Liver (tissue), 9 donors: ENCODE data around the gene MSMB. TPM values are rescaled to one million over a fixed set of nuclear protein-coding genes. Genes with fewer than 3 reads are reported as not detected.

ENCODE experiments used
- DNase-seq: peaks from one replicate; pipeline ENCODE4 v3.0.0-alpha.2; 2017; ENCODE audit warnings: low spot score
- H3K27ac ChIP-seq, 2 donors: one replicate each; pipeline ENCODE4 v1.7.0; 2013; ENCODE audit warnings: inconsistent platforms in 2 of 2, low read length in 2 of 2, control low read depth in 1 of 2, low read depth in 1 of 2, mild to moderate bottlenecking in 1 of 2
- H3K27me3 ChIP-seq, 4 donors: one replicate each; pipeline versions ENCODE4 v1.6.1 to v1.7.0; 2013; ENCODE audit warnings: low read length in 3 of 4, inconsistent platforms in 1 of 4, mild to moderate bottlenecking in 1 of 4, moderate library complexity in 1 of 4; ENCODE audit not compliant: control insufficient read depth in 4 of 4, insufficient read depth in 4 of 4
- H3K36me3 ChIP-seq, 4 donors: one replicate each; pipeline versions ENCODE4 v1.6.1 to v1.7.0; 2013; ENCODE audit warnings: low read length in 3 of 4, mild to moderate bottlenecking in 3 of 4, low read depth in 1 of 4, moderate library complexity in 1 of 4; ENCODE audit not compliant: control insufficient read depth in 4 of 4, insufficient read depth in 3 of 4
- H3K4me1 ChIP-seq, 4 donors: one replicate each; pipeline versions ENCODE4 v1.6.1 to v1.7.0; 2013; ENCODE audit warnings: low read length in 3 of 4, mild to moderate bottlenecking in 3 of 4, moderate library complexity in 1 of 4; ENCODE audit not compliant: control insufficient read depth in 4 of 4, insufficient read depth in 4 of 4
- H3K4me3 ChIP-seq, 3 donors: one replicate each; pipeline versions ENCODE4 v1.6.1 to v1.7.0; 2013; ENCODE audit warnings: low read length in 3 of 3, control low read depth in 1 of 3, low read depth in 1 of 3, mild to moderate bottlenecking in 1 of 3
- H3K9ac ChIP-seq, 2 donors: one replicate each; pipeline ENCODE4 v1.7.0; 2013; ENCODE audit warnings: low read length in 2 of 2, mild to moderate bottlenecking in 2 of 2, moderate library complexity in 2 of 2, control low read depth in 1 of 2, low read depth in 1 of 2
- H3K9me3 ChIP-seq, 4 donors: one replicate each; pipeline versions ENCODE4 v1.6.1 to v1.7.0; 2013; ENCODE audit warnings: low read length in 3 of 4; ENCODE audit not compliant: control insufficient read depth in 4 of 4
- ATF3 ChIP-seq: IDR thresholded peaks from 2 replicates; pipeline ENCODE4 v1.6.1; 2016; ENCODE audit warnings: antibody characterized with exemption
- CTCF ChIP-seq: fragments of 150-350 bp; IDR thresholded peaks from 2 replicates; pipeline ENCODE4 v1.5.1; 2017; ENCODE audit warnings: improper control_type of control experiment, low read depth, low read length; ENCODE audit not compliant: missing input control
- EGR1 ChIP-seq, 2 donors: IDR thresholded peaks; 2 replicates each; pipeline ENCODE4 v1.6.1; 2016 to 2018; ENCODE audit warnings: antibody characterized with exemption in 2 of 2, low read depth in 2 of 2
- FOXA1 ChIP-seq: IDR thresholded peaks from 2 replicates; pipeline ENCODE4 v1.6.1; 2016; ENCODE audit warnings: antibody characterized with exemption
- FOXA2 ChIP-seq: IDR thresholded peaks from 2 replicates; pipeline ENCODE4 v1.6.1; 2016; ENCODE audit warnings: antibody characterized with exemption
- GABPA ChIP-seq, 2 donors: IDR thresholded peaks in 1 of 2; conservative IDR thresholded peaks in 1 of 2; 2 replicates each; pipeline ENCODE4 v1.6.1; 2016; ENCODE audit warnings: antibody characterized with exemption in 2 of 2, mild to moderate bottlenecking in 1 of 2, moderate library complexity in 1 of 2
- HNF4A ChIP-seq, 2 donors: conservative IDR thresholded peaks; 2 replicates each; pipeline ENCODE4 v1.6.1; 2016; ENCODE audit warnings: antibody characterized with exemption in 2 of 2, mild to moderate bottlenecking in 2 of 2
- HNF4G ChIP-seq: IDR thresholded peaks from 2 replicates; pipeline ENCODE4 v1.6.1; 2016; ENCODE audit warnings: antibody characterized with exemption
- JUND ChIP-seq, 2 donors: IDR thresholded peaks; 2 replicates each; pipeline ENCODE4 v1.6.1; 2016; ENCODE audit warnings: antibody characterized with exemption in 2 of 2
- MAX ChIP-seq: IDR thresholded peaks from 2 replicates; pipeline ENCODE4 v1.6.1; 2016; ENCODE audit warnings: antibody characterized with exemption
- NR2F2 ChIP-seq: IDR thresholded peaks from 2 replicates; pipeline ENCODE4 v1.6.1; 2016; ENCODE audit warnings: antibody characterized with exemption
- RAD21 ChIP-seq, 2 donors: IDR thresholded peaks; 2 replicates each; pipeline ENCODE4 v1.6.1; 2016; ENCODE audit warnings: antibody characterized with exemption in 2 of 2, mild to moderate bottlenecking in 2 of 2
- REST ChIP-seq: IDR thresholded peaks from 2 replicates; pipeline ENCODE4 v1.6.1; 2016; ENCODE audit warnings: antibody characterized with exemption, mild to moderate bottlenecking
- RXRA ChIP-seq, 2 donors: IDR thresholded peaks; 2 replicates each; pipeline ENCODE4 v1.6.1; 2017 to 2018; ENCODE audit warnings: antibody characterized with exemption in 2 of 2, mild to moderate bottlenecking in 1 of 2
- SP1 ChIP-seq: IDR thresholded peaks from 2 replicates; pipeline ENCODE4 v1.6.1; 2018; ENCODE audit warnings: antibody characterized with exemption, mild to moderate bottlenecking
- TAF1 ChIP-seq: conservative IDR thresholded peaks from 2 replicates; pipeline ENCODE4 v1.6.1; 2016; ENCODE audit warnings: antibody characterized with exemption, mild to moderate bottlenecking
- YY1 ChIP-seq: IDR thresholded peaks from 2 replicates; pipeline ENCODE4 v1.6.1; 2016; ENCODE audit warnings: antibody characterized with exemption, mild to moderate bottlenecking
- ZBTB33 ChIP-seq: IDR thresholded peaks from 2 replicates; pipeline ENCODE4 v1.6.1; 2016; ENCODE audit warnings: antibody characterized with exemption
- WGBS: extraction: QIAGEN DNeasy Blood & Tissue Kit; methylation state at CpG from one replicate; pipeline ENCODE4 v1.1.7; 2013; 5-methylcytosine and 5-hydroxymethylcytosine counted together
- polyA plus RNA-seq, 2 donors: library from polyadenylated mRNA; stranded (reverse) in 1 of 2; unstranded in 1 of 2; fragments of 200-250 nt in 1 of 2; fragments of >200 nt in 1 of 2; fragmentation: Nextera tagmentation in 1 of 2; extraction: Ambion mirVana in 1 of 2; gene quantifications; one replicate each; pipeline versions ENCODE4 v1.2.1 to v1.2.3, GENCODE V29; 2013 to 2015
- total RNA-seq, 2 donors: library from RNA; depleted of rRNA; stranded (reverse); fragments of >200 nt; gene quantifications; one replicate each; pipeline ENCODE4 v1.2.3, GENCODE V29; 2014
- donor health status: healthy.
- donor health status: healthy.
- donor health status: healthy.
- donor health status: healthy.
- donor health status: healthy.

Gene MSMB
- total and polyA plus RNA-seq, 4 donors, result not detected

- peak; percentile 85 for TF ChIP-seq ZBTB33
- peak; percentile 72 to 88 for TF ChIP-seq HNF4A (conservative IDR thresholded peaks at IDR 0.05)
Measured at GRCh38 chr10:46014683-46015405, 31.2 kb downstream of the MSMB start (continued).

- no peaks in the 10 kb centered on the region for H3K27me3 ChIP-seq
- H3K4me3 ChIP-seq, result no peak overlapping the region
- H3K9me3 ChIP-seq, result no peaks in the 10 kb centered on the region
- 59% methylated on average over 5 of the region's 5 CpGs for WGBS
- H3K4me1 ChIP-seq, result peaks cover 13 to 64% (median 50%) of the 10 kb centered on the region in 4 donors
- TF ChIP-seq YY1 (no peak), FOXA2 (no peak), ZBTB33 (no peak), MAX (no peak), HNF4A (conservative IDR thresholded peaks at IDR 0.05) (no peak), RXRA (IDR thresholded peaks at IDR 0.05) (no peak), EGR1 (IDR thresholded peaks at IDR 0.05; ENCODE audit: low read depth in 2 of 2) (no peak), JUND (IDR thresholded peaks at IDR 0.05) (no peak), RAD21 (IDR thresholded peaks at IDR 0.05) (no peak)
- H3K27ac ChIP-seq, result peak overlapping the region; percentile 71 to 86
- no peak for DNase-seq
- peaks cover 18 to 44% (median 40%) of the 10 kb centered on the region in 4 donors for H3K36me3 ChIP-seq
- H3K9ac ChIP-seq, result peak overlapping the region in 1 of 2 donors; percentile 55
Measured at GRCh38 chr10:46014206-46014605, 31.9 kb downstream of the MSMB start.

- H3K27ac ChIP-seq, result no peak overlapping the region
- WGBS, result 73% methylated on average over 3 of the region's 3 CpGs
- no peak for DNase-seq
- H3K9ac ChIP-seq, result no peak overlapping the region
- H3K36me3 ChIP-seq, result peaks cover 18 to 57% (median 54%) of the 10 kb centered on the region in 4 donors
- no peak overlapping the region for H3K4me3 ChIP-seq
- H3K4me1 ChIP-seq, result peaks cover 12 to 51% (median 35%) of the 10 kb centered on the region in 4 donors
- no peaks in the 10 kb centered on the region for H3K27me3 ChIP-seq
- no peaks in the 10 kb centered on the region for H3K9me3 ChIP-seq
- TF ChIP-seq FOXA2, result no peak
- TF ChIP-seq NR2F2, result no peak
- TF ChIP-seq FOXA1, result no peak
- no peak for TF ChIP-seq JUND (IDR thresholded peaks at IDR 0.05)
- TF ChIP-seq TAF1, result no peak
- no peak for TF ChIP-seq CTCF
- TF ChIP-seq HNF4A (conservative IDR thresholded peaks at IDR 0.05), result no peak
- TF ChIP-seq RAD21 (IDR thresholded peaks at IDR 0.05), result no peak
- TF ChIP-seq SP1, result no peak
- TF ChIP-seq ATF3, result no peak
- TF ChIP-seq HNF4G, result no peak
- no peak for TF ChIP-seq MAX
- TF ChIP-seq EGR1 (IDR thresholded peaks at IDR 0.05; ENCODE audit: low read depth in 2 of 2), result no peak
- TF ChIP-seq REST, result no peak
- TF ChIP-seq GABPA (IDR thresholded peaks at IDR 0.05 in 1 of 2, conservative IDR thresholded peaks at IDR 0.05 in 1 of 2), result no peak
- TF ChIP-seq RXRA (IDR thresholded peaks at IDR 0.05), result no peak
- TF ChIP-seq YY1, result no peak
Measured at GRCh38 chr10:46012746-46013145, 33.3 kb downstream of the MSMB start.
